HG03457 (cell line): ENCODE measurements around the gene NMT2.
"Not testable (repeated sequence)": the region's sequence is repeated elsewhere in the genome, so short reads cannot be mapped to it uniquely, and the experiment has no call there.

Experiments
- ATAC-seq: cut with Tn5 transposase; IDR thresholded peaks from one replicate; pipeline ENCODE4 v1.9.1; 2021; ENCODE audit warnings: moderate number of reproducible peaks; ENCODE audit not compliant: unreplicated experiment

NMT2 gene

DNA sequence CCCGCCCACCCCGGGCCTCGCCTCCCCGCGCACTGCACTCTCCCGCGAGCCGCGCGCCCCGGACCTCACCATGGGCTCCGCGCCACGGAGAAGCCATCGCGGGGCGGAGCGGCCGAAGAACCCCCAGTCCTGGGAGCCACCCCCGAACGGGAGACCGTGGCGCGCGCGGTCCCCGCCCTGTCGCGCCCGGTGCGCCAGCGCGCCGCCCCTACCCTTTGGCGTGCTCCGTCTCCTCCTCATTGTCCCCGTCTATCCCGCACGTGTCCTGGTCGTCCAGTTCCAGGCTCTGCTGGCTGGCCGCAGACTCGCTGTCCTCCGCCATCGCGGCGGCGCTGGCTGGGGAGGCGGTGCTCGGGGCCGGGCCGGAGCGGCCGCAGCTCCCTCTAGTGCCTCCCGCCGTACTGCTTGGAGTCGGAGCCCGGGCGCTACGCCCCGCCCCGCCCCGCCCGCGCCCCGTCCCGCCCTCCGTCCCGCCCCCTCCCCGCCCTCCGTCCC is at the start of gene NMT2:
Gene NMT2, minus strand, starts transcription at position 403 of the 495 bp plus-strand sequence. Its CDS starts 81 bp downstream, at position 322.
- peak; percentile 72 for ATAC-seq

DNA sequence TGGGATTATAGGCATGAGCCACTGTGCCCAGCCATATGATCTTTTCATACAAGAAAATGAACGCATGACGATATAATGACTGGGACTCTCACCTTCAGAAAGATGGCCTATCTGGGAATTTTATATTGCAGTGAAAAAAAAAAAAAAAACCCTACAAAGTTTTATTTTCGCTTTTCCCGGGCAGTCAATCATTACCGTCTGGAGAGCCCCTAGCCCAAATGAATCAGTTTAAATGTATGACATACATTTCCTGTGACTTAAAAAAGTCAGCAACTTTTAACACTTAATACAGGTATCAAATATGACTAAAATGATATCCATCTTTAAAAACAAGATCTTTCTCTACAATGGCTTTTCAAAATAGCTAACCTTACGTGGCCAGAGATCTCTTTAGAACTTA is 48.2 kb upstream of the NMT2 start:
- ATAC-seq = no peak

DNA sequence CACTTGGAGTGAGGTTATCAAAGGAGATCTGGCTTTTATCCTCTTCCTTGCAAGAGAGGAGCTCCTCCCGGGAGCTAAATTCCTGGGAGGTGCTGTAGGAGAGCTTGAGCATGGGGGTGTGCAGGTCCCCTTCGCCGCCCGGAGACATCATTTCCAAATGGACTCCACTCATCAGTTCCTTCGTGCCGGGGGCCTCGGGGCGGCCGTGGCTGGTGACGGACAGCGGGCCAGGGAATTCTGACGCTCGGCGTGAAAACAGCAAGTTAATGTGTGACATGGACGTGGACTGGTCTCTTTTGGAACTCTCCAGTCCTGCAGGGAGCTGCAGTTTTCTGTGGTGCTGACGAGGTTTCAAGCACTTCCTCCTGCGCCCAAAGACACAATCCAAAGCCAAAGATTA is 45.7 kb upstream of the NMT2 start:
- ATAC-seq = no peak

DNA sequence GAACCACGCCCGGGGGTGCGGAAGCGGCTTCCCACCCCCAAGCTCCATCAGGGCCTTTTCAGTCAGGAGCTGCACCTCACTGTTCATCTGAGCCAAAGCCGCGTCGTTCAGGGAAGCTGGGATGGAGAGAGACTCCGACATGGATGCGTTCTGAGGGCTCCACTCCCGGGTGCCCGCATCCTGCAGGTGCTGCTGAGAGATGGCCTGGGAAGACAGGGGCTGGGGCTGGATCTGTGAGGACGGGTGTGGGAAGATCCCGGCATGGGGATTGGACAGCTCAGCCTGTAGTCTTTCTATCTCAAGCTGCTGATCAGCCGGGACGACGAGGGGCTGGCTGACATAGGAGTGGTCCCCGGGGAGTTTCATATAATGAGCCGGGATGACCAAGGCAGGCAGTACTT is 45.0 kb upstream of the NMT2 start:
- no peak for ATAC-seq

DNA sequence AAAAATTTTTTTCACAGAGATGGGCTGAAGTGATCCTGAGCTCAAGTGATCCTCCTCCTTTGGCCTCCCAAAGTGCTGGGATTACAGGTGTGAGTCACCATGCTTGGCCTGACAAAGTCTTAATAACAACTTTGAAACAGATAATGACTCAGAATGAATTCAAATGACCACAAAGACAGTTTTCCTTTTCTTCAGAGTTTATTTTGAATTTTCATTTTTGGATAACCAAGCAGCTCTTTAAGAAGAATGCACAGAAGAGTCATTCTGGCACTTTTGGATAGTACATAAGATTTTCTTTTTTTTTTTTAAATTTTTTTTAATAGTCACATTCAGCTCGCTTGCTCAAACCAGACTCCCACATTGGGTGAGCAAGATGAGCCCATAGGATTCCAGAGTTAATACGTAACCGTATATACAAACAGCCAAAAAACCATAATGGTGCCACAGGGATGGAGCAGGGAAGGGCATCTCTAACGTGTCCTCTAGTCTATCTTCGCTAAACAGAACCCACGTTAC is 43.0 kb upstream of the NMT2 start:
- no peak for ATAC-seq

DNA sequence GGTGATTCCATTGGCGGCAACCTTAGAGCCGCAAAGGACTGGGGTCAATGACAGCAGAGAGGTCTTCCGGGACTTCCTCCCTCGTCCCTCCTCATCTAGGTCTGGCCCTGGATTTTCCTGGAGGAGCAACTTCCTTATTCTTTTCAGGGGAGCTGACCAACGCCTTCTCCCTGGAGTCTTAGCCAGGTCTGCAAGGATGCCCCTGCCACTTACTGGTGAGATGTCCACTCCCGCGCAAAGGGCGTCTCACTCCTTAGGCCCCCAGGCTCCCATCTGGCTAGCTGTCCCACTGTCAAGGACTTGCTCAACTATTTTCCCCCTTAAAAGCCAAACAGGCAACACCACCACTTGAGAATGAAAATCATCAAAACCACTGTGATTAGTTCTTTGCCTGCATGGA is 42.0 kb upstream of the NMT2 start:
- no peak for ATAC-seq

DNA sequence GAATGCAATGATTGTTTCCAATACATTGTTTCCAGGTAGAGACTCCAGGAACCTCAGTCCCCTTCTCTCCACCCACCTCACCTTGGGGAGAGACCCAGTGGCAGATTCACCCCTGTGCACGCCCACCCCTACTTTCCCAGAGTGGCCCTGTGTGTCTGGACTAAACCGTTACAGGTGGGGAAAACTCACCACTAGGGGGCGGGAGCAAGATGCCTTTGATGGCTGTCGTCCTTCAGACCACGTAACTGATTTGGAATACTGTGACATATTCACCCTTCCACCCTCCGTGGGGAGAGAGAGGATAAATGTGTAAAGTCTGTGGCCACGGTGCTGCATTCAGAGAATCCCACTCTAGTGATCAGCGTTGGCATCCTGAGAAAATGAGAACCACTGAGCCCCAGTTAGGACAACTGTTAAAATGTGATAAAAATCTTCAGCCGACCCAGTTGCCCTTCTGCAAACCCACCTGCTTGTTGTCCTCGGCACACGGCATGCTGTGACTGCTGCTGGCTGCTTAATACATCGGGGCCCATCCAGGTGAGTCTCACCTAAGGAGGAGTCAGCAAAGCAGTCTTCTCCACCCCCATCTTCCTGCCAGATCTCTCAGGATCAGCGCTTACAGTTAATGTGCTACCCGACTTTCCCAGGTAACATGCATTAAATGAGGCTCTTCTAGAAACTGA is 41.5 kb upstream of the NMT2 start:
- ATAC-seq = no peak

DNA sequence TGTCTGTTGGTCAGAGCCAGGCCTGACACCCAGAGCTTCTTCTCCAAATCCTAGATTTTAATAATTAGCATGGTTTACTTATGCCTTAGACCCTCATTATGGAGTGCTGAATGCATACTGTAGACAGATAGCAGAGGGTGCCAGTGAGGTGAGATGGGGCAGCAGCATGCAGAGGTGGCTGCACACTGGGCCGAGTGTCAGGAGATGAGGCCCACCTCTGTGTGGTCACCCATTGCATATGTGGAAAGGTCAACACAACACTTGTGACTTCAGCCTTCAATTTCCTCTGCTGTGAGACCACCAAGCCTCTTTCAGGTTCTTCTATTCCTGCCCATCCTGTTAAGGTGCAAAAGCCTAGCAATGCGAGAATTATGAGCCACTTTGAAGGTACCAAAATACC is 39.7 kb upstream of the NMT2 start:
- ATAC-seq = no peak

DNA sequence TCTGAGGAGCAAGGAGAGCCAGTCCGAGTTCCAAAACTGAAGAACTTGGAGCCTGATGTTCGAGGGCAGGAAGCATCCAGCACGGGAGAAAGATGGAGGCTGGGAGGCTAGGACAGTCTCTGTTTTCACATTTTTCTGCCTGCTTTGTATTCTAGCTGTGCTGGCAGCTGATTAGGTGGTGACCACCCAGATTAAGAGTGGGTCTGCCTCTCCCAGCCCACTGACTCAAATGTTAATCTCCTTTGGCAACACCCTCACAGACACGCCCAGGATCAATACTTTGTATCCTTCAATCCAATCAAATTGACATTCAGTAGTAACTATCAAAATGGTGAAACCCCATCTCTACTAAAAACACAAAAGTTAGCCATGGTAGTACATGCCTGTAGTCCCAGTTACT is 38.9 kb upstream of the NMT2 start:
- ATAC-seq = not testable (repeated sequence)

DNA sequence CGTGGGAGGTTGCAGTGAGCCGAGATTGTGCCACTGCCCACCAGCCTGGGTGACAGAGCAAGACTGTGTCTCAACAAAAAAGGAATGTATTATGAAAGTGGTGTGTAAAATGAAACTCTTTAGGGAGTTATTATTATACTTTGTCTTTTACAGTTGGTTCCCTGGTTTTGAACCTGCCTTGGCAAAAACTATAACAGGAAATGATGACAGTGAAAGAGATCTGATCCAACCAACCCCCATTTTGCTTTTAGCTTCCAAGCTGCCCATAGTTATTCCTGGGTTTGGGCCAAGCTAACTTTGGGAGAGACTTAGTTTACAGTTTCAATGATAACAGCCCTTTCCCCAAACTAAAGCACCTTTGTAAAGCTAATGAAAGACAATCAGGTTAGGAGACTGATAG is 34.1 kb upstream of the NMT2 start:
- ATAC-seq = no peak

DNA sequence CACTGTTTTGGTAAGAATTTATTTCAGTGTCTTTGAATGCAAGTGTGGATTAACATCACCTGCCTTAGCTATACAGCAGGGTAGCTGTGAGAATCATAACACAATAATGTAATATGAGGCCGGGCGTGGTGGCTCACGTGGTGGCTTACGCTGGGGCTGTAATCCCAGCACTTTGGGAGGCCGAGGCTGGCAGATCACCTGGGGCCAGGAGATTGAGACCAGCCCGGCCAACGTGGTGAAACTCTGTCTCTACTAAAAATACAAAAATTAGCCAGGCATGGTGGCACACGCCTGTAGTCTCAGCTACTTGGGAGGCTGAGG is 33.8 kb upstream of the NMT2 start:
- not testable (repeated sequence) for ATAC-seq

DNA sequence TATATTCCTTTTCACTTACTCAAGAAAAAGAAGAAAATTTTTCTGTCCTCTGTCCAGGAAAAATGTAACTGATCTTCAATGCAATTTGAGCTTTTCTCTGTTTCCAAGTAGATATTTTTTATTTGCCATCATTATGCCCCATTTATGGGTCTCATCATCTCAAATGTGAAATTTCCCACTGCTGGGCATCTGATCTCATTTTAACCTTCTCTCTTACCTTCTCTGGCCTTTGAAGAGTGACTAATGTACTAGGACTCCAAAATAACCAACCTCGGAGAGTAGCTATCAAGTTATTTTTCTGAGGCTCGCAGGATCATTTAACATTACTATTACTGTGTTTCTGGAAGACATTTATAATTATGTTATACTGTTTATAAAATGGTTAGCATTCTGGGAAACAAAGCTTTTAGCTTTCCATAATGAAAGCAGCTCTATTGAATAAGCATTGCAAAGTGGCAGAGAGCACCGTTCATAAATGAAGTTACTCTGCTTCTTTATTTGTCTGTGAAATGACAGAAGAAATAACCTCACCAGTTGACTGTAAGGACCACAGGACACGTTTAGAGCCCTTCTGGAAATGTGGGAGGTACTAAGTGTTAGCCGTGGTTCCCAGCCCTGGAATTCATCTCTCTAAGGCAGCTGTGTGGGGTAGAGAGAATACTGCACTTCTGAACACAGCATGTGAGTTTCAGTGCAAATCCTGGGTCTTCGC is 33.3 kb upstream of the NMT2 start:
- ATAC-seq = no peak

DNA sequence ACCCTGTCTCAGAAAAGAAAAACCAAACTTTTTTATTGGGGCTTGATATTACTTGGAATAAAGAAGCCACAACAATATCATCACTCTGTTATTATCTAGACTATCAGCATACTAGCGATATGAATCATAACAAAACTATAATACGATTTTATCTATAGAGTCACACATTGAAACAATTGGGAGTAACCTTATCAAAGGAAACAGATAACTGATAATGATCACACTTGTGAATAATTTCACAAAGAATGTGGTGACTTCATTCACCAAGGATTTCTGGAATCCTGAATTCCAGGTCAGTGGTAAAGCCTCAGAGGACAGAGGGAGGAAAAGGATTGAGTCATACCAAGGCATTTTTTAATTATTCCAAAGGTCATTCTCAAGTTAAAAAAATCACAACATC is 32.1 kb upstream of the NMT2 start:
- ATAC-seq = no peak

DNA sequence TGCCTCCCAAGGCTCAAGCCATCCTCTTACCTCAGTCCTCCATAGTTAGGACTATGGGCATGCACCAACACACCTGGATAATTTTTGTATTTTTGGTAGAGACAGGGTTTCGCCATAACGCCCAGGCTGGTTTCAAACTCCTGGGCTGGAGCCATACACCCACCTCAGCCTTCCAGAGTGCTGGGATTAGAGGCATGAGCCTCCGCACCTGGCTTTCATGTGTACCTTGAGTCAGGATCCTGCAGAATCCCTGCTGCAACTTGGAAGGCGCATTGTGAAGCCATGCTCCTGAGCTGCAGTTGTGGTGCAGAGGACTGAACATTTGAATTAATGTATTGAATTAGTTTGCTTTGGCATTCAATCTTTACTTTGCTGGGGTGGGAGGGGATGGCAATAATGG is 29.4 kb upstream of the NMT2 start:
- ATAC-seq = no peak

DNA sequence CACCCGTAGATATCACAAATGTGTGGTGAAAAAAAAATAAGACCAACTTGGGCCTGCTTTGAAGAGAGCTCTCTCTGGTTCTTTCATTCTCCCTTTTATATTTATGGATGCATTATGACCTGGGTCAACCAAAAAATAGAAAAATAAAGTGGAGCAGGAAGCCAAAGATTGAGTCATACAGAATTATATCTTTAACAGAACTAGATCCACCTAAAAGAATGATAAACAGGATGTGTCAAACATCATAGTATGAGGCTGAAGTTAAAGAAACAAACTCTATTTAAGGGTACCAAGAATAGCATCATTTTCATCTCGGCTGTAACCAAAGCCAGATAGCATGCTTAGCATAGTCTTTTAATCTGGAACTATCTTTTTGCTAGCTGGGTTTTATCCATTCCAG is 28.8 kb upstream of the NMT2 start:
- ATAC-seq = no peak

DNA sequence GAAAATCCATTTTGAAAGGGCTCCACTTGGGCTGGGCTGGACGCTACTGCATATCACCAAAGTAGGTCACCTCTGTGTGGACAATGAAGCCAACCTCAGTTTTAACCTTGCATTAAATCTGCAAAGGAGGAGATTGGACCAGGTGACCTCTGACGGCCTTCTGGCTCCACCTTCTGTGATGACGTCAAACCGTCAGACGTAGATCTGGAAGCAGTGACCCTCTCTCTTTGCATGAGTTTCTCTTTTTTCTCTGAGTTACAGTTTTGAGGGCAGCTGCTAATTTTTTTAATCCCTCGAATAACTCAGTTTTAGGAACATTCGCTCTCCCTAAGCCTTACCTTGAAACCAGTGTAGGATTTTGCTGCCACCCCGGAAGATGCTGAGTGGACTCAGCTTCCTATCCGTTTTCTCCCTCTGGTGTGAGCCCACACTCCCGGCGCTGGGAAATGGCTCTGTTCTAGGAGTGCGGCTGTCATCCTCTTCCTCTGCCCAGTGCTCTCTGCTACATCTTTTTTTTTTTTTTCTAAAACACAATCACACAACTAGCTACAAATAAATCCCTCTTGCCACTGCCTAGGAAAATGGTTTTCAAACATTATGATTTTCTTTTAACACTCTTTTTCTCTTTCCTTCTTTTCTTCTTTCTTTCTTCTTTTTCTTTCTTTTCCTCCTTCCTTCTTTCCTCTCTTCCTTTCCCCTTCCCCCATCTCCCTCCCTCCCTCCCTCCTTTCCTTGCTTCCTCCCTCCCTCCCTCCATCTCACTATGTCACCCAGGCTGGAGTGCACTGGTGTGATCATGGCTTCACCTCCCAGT is 27.7 kb upstream of the NMT2 start:
- ATAC-seq = no peak

DNA sequence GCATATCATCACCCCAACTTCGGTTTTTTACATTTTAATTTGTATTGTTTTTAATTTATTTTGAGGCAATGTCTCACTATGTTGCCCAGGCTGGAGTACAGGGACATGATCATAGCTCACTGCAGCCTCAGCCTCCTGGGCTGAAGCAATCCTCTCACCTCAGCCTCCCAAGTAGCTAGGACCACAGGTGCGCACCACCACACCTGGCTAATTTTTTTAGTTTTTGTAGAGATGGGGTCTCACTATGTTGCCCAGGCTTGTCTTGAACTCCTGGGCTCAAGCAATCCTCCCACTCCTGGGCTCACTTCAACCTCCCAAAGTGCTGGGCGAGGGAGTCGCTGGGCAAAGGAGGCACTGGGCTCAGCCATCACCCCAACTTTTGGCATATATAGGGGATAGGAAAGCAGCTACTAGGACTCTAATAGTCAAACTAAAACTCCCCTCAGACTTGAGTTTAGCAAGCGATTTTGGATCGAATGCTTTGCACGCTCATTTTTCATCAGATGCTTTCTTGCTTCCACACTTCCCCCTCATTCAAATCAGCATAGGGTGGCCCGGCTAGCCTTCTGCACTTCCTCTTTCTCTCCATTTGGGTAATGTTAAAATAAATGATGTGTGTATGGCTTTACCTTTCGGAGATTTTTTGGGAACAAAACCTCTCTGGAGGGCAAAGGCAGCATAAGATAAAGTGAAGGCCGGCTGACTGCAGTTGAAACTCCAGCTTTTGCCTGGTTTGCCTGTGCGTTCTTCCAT is 20.8 kb upstream of the NMT2 start:
- no peak for ATAC-seq

DNA sequence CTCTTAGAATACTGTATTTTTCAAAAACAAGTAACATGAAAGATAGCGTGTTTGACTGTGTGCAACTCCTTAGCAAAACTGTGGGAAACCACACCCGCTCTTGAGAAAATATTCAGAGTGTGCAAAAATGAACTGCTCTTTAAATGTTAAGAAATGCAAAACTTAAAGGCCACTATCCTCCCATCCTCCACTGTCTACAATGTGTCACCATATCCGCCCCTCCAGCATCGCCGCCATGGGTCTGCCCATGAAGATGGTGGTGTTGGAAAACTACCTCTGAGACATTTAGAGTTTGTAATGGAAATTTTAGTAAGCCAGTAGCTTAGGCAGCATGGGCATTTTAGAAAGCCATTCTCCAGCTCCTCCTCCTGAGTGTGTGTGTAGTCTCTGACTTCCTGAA is 20.1 kb upstream of the NMT2 start:
- ATAC-seq = no peak

DNA sequence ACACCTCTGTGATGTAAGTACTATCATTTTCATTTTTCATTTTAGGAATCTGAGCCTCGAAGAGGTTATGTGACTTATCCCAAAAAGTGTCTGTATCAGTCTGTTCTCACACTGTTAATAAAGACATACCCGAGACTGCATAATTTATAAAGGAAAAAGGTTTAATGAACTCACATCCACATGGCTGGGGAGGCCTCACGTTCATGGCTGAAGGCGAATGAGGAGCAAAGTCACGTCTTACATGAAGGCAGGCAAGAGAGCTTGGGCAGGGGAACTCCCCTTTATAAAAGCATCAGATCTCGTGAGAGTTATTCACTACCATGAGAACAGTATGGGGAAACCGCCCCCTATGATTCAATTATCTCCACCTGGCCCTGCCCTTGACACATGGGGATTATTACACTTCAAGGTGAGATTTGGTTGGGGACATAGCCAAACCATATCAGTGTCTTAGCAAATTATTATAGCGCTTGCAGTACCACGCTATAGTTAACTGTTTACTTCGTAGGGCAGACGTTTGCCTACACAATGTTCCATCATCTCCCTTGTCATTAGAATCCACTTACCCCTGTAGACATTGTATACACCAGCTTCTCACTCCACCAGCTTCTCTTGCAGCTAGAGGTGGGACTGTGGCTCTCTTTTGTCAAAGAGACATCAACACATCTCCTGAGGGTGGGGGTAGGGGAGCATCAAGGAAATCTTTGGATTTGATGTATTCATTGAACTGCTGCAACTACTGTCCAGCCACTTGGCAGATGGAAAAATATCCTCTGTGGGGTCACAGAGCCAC is 15.4 kb upstream of the NMT2 start:
- ATAC-seq = no peak

DNA sequence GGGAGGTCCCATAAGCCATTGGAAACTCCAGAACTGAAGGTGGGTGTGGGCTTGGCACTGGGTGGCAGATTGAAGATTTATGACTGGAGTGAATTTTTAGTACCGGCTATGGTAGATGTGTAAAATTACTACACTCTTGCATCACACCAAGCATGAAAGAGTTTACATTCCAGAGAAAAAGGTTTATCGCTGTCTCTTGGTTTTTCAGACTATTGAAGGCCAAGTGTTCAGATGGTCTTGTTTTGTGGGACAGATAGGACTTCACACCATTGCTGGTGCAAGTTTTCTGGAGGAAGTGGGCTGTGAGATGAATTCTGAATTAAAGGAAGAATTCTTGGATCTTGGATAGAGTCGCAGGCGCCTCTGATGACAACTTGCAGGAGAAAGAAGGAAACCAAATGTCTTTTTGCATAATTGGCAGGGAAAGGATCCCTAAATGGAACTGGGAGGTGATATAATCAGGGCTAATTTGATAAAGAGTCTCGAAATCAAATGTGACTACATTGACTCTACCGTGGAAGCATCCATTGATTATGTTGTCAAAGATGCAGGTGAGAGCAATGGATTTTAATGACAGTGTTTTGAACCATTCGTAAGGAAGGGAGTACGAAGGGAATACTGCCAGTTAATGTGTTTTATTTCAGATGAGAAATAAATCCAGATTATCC is 14.2 kb upstream of the NMT2 start:
- no peak for ATAC-seq
